ENCODE data around the gene EIF5A2.

Gene EIF5A2

GRCh38 chr3:170848292-170848917 lies 60.0 kb downstream of the EIF5A2 start:
- DNase-seq (ENCODE audit: low read depth in 2 of 2), result peak; percentile 54 to 55
- TF ChIP-seq, protein P1, sequence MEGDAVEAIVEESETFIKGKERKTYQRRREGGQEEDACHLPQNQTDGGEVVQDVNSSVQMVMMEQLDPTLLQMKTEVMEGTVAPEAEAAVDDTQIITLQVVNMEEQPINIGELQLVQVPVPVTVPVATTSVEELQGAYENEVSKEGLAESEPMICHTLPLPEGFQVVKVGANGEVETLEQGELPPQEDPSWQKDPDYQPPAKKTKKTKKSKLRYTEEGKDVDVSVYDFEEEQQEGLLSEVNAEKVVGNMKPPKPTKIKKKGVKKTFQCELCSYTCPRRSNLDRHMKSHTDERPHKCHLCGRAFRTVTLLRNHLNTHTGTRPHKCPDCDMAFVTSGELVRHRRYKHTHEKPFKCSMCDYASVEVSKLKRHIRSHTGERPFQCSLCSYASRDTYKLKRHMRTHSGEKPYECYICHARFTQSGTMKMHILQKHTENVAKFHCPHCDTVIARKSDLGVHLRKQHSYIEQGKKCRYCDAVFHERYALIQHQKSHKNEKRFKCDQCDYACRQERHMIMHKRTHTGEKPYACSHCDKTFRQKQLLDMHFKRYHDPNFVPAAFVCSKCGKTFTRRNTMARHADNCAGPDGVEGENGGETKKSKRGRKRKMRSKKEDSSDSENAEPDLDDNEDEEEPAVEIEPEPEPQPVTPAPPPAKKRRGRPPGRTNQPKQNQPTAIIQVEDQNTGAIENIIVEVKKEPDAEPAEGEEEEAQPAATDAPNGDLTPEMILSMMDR (IDR thresholded peaks at IDR 0.05; ENCODE audit: low read depth, low read length), result peak; percentile 36
- H3K4me3 ChIP-seq (replicated peaks in 1 of 2; ENCODE audit: low read depth in 2 of 2, low read length in 2 of 2), result no peak overlapping the region

DNA sequence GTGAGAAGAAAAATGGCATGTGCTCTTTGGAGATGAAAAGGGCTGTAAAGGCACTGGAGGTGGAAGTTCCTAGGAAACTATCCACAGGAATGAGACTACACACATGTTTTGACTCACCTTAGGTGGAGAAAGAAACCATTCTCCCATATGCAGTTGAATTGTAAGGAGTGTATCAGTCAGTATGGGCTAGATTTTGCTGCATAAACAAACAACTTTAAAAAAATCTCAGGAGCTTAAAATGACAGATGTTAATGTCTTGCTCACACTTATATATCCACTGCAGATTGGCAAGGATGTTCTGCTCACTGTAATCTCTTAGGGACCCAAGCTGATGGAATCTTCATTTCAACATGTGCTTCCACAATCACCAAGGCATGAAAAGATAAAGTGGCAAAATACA lies 64.1 kb downstream of the EIF5A2 start:
- no peak overlapping the region for H3K4me3 ChIP-seq (replicated peaks in 1 of 2; ENCODE audit: low read depth in 2 of 2, low read length in 2 of 2)
- TF ChIP-seq, protein P1 (IDR thresholded peaks at IDR 0.05; ENCODE audit: low read depth, low read length), result no peak
- DNase-seq (ENCODE audit: low read depth in 2 of 2), result no peak

DNA sequence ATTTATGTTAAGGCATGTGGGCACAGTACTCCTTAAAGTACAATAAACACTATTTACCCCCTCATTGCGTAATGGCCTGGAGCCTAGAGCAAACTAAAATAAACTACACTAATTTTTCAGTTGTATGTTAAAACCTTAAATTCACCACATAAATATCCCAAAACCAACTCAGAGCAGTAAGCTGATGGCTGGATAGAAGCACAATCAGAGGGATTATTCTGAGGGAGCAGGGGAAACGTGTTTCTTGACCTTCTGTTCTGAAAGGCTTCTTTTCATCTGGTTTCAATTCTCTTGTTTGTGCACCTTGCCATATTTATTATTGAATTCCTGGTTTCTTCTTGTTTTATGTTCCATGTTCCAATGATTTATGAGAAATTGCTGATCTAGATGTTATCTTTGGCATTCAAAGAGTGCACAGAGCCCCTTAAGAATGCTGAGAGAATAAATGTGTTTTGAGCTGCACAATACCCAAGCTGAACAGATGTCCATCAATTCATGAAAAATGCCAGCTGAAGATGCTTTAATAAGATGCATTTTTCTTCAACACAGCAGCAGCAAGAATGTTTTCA lies 68.1 kb downstream of the EIF5A2 start:
- TF ChIP-seq, protein P1 (IDR thresholded peaks at IDR 0.05; ENCODE audit: low read depth, low read length), result no peak
- DNase-seq (ENCODE audit: low read depth in 2 of 2), result no peak
- no peak overlapping the region for H3K4me3 ChIP-seq (replicated peaks in 1 of 2; ENCODE audit: low read depth in 2 of 2, low read length in 2 of 2)

DNA sequence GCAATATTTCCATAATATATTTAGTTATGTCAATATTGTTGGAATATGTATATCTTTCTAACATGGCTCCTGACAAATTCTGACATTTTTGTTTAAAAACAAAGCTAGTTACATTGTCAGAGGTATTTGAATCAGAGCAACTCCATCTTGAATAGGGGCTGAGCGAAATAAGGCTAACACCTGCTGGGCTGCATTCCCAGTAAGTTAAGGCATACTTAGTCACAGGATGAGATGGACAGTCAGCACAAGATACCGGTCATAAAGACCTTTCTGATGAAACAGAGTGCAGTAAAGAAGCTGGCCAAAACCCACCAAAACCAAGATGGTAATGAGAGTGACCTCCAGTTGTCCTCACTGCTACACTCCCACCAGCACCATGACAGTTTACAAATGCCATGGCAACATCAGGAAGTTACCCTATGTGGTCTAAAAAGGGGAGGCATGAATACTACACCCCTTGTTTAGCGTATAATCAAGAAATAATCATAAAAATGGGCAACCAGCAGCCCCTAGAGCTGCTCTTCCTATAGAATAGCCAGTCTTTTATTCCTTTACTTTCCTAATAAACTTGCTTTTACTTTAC lies 68.8 kb downstream of the EIF5A2 start:
- no peak for DNase-seq (ENCODE audit: low read depth in 2 of 2)
- TF ChIP-seq, protein P1 (IDR thresholded peaks at IDR 0.05; ENCODE audit: low read depth, low read length), result no peak
- H3K4me3 ChIP-seq (replicated peaks in 1 of 2; ENCODE audit: low read depth in 2 of 2, low read length in 2 of 2), result no peak overlapping the region

Data from cardiac fibroblast (primary cell).